ENCODE data around the gene SREBF1.

The SREBF1 gene

DNA sequence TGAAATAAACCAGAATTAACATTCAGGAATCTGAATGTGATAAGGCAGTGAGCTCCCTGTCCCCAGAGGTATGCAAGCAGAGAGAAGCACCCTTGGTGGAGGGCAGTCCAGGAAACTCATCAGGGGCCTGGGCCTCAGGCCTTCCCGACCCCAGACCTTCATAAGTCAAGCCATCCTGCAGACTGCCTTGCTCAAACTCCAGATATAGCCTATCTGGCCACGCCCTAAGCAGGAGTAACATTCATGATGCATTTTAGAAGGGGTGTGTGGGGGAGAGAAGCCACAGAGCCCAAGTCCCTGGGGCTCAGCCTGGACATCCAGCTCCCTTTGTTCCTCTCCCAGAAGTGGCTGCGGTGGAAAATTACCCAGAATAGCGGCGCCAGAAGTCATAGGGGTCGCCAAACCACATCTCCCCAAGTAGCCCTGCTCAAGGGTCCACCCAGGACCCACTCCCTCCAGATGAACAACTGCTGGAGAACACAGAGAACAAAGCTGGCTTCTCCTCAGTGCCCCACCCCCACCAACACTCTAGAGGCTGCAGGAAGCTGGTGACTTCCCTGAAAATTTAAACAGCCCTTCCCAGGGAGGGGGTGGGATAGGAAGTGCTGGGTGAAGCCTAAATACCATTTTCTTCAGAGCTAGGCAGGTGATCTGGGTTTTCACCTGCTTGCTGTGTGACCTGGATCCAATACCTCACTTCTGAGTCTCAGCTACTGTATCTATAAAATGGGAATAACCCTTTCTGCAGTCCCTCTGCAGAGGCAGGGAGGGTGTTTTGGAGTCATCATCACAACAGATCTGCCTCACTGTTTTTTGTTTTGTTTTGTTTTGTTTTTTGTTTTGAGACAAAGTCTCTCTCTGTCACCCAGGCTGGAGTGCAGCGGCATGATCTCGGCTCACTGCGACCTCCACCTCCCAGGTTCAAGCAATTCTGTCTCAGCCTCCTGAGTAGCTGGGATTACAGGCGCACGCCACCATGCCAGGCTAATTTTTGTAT is 1.5 kb upstream of the SREBF1 start:
- H3K27ac ChIP-seq = peak overlapping the region; percentile 94
- H3K4me3 ChIP-seq (ENCODE audit: low read depth, low read length) = no peak overlapping the region
- DNase-seq = peak; percentile 39

DNA sequence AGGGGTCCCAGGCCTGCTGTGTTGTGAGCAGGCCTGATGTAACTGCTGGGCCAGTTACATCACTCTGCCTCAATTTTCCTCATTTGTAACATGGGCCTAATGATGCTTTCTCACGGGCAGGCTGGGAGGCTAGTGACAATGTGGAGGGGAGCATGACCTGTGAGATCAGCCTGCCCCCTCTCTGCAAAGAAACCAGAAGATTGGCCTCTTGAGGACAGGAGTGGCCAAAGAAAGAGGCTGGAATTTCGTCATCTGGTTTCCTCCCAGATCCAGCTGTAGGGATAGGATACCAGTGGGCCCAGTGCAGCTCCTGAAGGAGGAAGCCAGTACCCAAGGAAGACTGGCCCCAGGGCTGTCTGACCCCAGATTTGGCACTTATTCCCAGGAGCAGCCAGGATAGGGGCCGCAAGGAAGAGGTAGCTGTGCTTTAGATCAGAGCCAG is 615 bp upstream of the SREBF1 start:
- Histone ChIP-seq H3K27me3 (ENCODE audit: insufficient read depth, low read depth, severe bottlenecking) (no peaks in the 10 kb centered on the region), H3K27ac (peak overlapping the region; percentile 94), H3K4me3 (ENCODE audit: low read depth, low read length) (peak overlapping the region; percentile 58), H3K9me3 (ENCODE audit: severe bottlenecking) (no peaks in the 10 kb centered on the region), H3K36me3 (peaks cover 25% of the 10 kb centered on the region)
- no peak for TF ChIP-seq CTCF (IDR thresholded peaks at IDR 0.05; ENCODE audit: low read depth, low read length)
- DNase-seq = no peak

More for the DNA sequence above, 1.5 kb upstream of the SREBF1 start:
- H3K27me3 ChIP-seq (ENCODE audit: insufficient read depth, low read depth, severe bottlenecking) = no peaks in the 10 kb centered on the region
- no peak for TF ChIP-seq CTCF (IDR thresholded peaks at IDR 0.05; ENCODE audit: low read depth, low read length)
- no peaks in the 10 kb centered on the region for H3K9me3 ChIP-seq (ENCODE audit: severe bottlenecking)
- H3K36me3 ChIP-seq = peaks cover 24% of the 10 kb centered on the region

DNA sequence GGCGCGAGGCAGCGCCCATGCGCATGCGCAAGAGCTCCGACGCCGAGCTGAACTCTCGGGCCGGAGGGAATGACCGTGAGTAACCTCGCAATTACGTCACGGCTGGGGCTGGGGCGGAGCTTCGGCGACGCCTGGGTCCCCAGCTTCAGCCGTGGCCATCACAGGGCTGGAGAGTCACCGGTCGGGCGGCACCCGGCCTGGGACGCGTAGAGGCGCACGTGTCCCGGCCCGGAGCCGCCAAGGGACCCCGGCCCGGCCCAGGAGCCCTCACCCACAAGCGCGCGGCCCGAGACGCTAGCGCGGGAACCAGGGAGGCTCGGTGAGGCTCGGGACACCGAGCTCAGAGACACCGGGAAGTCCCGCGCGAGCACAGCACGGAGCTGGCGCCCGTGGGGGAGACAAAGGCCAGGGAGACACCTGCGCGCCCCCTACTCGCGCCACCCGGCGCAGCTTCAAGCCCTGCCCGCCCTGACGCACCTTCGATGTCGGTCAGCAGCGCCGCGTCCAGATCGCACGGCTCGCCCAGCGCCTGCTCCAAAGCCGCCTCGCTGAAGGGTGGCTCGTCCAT is 452 bp downstream of the SREBF1 start:
- Histone ChIP-seq H3K27ac (peak overlapping the region; percentile 94), H3K36me3 (peaks cover 31% of the 10 kb centered on the region), H3K4me3 (ENCODE audit: low read depth, low read length) (peak overlapping the region; percentile 58), H3K9me3 (ENCODE audit: severe bottlenecking) (no peaks in the 10 kb centered on the region), H3K27me3 (ENCODE audit: insufficient read depth, low read depth, severe bottlenecking) (no peaks in the 10 kb centered on the region)
- no peak for TF ChIP-seq CTCF (IDR thresholded peaks at IDR 0.05; ENCODE audit: low read depth, low read length)
- DNase-seq = peak; percentile 97

- Histone ChIP-seq H3K9me3 (ENCODE audit: severe bottlenecking) (no peaks in the 10 kb centered on the region), H3K4me3 (ENCODE audit: low read depth, low read length) (peak overlapping the region; percentile 58), H3K27me3 (ENCODE audit: insufficient read depth, low read depth, severe bottlenecking) (no peaks in the 10 kb centered on the region), H3K27ac (peak overlapping the region; percentile 94), H3K36me3 (peaks cover 31% of the 10 kb centered on the region)
- DNase-seq = no peak
- TF ChIP-seq CTCF (IDR thresholded peaks at IDR 0.05; ENCODE audit: low read depth, low read length) = no peak
Measured at GRCh38 chr17:17835415-17836249, 1.2 kb downstream of the SREBF1 start.

DNA sequence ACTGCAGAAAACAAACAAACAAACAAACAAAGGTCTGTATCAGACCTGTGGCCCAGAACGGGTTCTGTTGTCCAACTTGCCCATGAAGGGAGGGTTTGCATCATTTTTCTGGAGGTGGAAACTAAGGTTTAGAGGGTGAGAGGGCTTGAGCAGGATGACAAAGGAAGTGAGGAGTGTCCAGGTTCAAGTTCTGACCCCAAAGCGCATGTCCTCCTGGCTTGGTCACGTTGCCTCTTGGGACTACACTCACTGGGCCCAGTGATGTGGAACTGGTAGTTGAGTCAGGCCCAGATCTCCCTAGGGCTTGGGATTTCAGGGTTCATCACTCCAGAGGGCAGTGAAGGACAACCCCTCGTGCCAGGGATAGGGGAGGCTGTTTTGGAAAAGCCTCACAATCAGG is 1.8 kb downstream of the SREBF1 start:
- Histone ChIP-seq H3K4me3 (ENCODE audit: low read depth, low read length) (no peak overlapping the region), H3K27ac (no peak overlapping the region; the same call in 1 of the 2 replicates), H3K9me3 (ENCODE audit: severe bottlenecking) (no peaks in the 10 kb centered on the region), H3K36me3 (peaks cover 32% of the 10 kb centered on the region), H3K27me3 (ENCODE audit: insufficient read depth, low read depth, severe bottlenecking) (no peaks in the 10 kb centered on the region)
- no peak for TF ChIP-seq CTCF (IDR thresholded peaks at IDR 0.05; ENCODE audit: low read depth, low read length)
- no peak for DNase-seq

Measured in WERI-Rb-1 (cell line).